ENCODE measurements around the gene ATP11C.

ATP11C gene

DNA sequence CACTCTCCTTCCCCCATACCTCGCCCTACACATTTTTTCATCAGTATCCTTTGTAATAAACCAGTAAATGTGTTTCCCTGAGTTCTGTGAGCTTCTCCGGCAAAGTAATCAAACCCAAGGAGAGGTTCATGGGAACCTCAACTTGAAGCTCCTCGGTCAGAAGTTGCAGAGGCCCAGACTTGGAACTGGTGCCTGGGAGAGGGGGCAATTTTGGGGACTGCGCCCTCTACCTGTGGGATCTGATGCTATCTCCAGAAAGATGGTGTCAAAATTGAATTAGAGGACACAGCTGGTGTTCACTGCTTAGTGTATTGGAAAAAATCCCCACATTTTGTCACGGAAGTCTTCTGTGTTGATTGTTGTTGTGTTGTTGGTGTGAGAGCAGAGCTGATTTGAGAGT is 70.6 kb downstream of the ATP11C start:
- no peak for TF ChIP-seq TAF1 (IDR thresholded peaks at IDR 0.05; ENCODE audit: borderline replicate concordance, insufficient read depth, low read length)
- TF ChIP-seq POLR2AphosphoS5 (IDR thresholded peaks at IDR 0.05; ENCODE audit: low read depth, low read length) = no peak
- TF ChIP-seq, protein P1, sequence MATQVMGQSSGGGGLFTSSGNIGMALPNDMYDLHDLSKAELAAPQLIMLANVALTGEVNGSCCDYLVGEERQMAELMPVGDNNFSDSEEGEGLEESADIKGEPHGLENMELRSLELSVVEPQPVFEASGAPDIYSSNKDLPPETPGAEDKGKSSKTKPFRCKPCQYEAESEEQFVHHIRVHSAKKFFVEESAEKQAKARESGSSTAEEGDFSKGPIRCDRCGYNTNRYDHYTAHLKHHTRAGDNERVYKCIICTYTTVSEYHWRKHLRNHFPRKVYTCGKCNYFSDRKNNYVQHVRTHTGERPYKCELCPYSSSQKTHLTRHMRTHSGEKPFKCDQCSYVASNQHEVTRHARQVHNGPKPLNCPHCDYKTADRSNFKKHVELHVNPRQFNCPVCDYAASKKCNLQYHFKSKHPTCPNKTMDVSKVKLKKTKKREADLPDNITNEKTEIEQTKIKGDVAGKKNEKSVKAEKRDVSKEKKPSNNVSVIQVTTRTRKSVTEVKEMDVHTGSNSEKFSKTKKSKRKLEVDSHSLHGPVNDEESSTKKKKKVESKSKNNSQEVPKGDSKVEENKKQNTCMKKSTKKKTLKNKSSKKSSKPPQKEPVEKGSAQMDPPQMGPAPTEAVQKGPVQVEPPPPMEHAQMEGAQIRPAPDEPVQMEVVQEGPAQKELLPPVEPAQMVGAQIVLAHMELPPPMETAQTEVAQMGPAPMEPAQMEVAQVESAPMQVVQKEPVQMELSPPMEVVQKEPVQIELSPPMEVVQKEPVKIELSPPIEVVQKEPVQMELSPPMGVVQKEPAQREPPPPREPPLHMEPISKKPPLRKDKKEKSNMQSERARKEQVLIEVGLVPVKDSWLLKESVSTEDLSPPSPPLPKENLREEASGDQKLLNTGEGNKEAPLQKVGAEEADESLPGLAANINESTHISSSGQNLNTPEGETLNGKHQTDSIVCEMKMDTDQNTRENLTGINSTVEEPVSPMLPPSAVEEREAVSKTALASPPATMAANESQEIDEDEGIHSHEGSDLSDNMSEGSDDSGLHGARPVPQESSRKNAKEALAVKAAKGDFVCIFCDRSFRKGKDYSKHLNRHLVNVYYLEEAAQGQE (IDR thresholded peaks at IDR 0.05; ENCODE audit: insufficient read depth in 1 of 2, low read depth in 2 of 2, low read length in 2 of 2) = no peak
- no peak for TF ChIP-seq SIN3A (IDR thresholded peaks at IDR 0.05; ENCODE audit: borderline replicate concordance, insufficient read depth, low read length)
- TF ChIP-seq FOXP2 (optimal IDR thresholded peaks at IDR 0.05; ENCODE audit: borderline replicate concordance, extremely low read depth, extremely low read length, insufficient read depth) = no peak

DNA sequence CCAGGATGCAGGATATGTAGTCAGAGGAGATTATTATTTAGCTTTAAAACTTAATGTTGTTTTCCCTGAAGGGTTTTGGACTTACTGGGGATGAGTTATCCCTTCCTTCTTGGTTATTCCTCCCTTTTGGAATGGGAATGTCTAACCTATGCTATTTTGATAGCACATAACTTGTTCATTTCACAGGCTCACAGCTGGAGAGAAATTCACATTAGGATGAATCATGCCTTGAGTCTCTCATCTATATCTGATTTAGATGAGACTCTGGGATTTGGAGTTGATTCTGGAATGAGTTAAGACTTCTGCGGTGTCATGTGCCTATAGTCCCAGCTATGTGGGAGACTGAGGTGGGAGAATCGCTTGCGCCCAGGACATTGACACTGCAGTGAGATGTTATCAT is 81.1 kb downstream of the ATP11C start:
- no peak for TF ChIP-seq SIN3A (IDR thresholded peaks at IDR 0.05; ENCODE audit: borderline replicate concordance, insufficient read depth, low read length)
- no peak for TF ChIP-seq FOXP2 (optimal IDR thresholded peaks at IDR 0.05; ENCODE audit: borderline replicate concordance, extremely low read depth, extremely low read length, insufficient read depth)
- no peak for TF ChIP-seq TAF1 (IDR thresholded peaks at IDR 0.05; ENCODE audit: borderline replicate concordance, insufficient read depth, low read length)
- TF ChIP-seq POLR2AphosphoS5 (IDR thresholded peaks at IDR 0.05; ENCODE audit: low read depth, low read length) = no peak
- TF ChIP-seq, protein P1 (IDR thresholded peaks at IDR 0.05; ENCODE audit: insufficient read depth in 1 of 2, low read depth in 2 of 2, low read length in 2 of 2) = no peak

DNA sequence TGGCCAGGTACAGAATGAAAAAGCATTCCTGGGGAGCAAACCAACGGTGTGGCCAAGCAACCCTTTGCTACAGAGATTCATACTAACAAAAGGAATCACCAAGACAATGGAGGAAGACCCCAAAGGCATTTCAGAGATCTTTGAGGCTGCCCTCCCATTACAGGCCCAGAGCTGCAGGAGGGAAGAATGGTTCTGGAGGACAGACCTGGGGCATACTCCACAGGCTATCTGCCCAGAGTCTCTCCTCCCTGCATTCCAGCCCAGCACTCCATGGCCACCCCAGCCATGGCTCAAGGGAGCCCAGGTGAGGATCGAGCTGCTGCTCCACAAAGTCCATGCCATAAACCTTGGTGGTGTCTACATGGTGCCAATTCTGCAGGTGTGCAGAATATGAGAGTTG is 81.9 kb downstream of the ATP11C start:
- TF ChIP-seq TAF1 (IDR thresholded peaks at IDR 0.05; ENCODE audit: borderline replicate concordance, insufficient read depth, low read length) = no peak
- TF ChIP-seq FOXP2 (optimal IDR thresholded peaks at IDR 0.05; ENCODE audit: borderline replicate concordance, extremely low read depth, extremely low read length, insufficient read depth) = no peak
- TF ChIP-seq, protein P1 (IDR thresholded peaks at IDR 0.05; ENCODE audit: insufficient read depth in 1 of 2, low read depth in 2 of 2, low read length in 2 of 2) = no peak
- TF ChIP-seq POLR2AphosphoS5 (IDR thresholded peaks at IDR 0.05; ENCODE audit: low read depth, low read length) = no peak
- no peak for TF ChIP-seq SIN3A (IDR thresholded peaks at IDR 0.05; ENCODE audit: borderline replicate concordance, insufficient read depth, low read length)

DNA sequence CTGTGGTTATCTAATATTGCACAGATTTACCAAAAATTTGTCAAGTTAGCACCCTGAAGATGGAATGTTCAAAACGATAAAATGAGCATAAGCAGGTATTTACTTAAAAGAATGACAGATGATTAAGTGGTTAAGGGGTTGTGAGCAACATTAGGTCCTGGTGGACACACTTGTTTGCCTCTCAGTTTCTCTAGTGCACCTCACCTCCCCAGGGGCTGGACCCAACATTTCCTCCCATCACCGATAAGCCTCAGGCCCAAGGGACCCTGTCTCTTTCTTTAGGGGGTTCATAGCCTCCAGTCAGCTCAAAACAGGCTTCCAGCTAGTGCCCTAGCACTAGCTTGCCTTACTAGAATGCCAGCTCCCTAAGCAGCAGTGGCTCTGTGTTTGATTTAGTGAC is 88.0 kb downstream of the ATP11C start:
- TF ChIP-seq POLR2AphosphoS5 (IDR thresholded peaks at IDR 0.05; ENCODE audit: low read depth, low read length) = no peak
- TF ChIP-seq, protein P1 (IDR thresholded peaks at IDR 0.05; ENCODE audit: insufficient read depth in 1 of 2, low read depth in 2 of 2, low read length in 2 of 2) = no peak
- no peak for TF ChIP-seq FOXP2 (optimal IDR thresholded peaks at IDR 0.05; ENCODE audit: borderline replicate concordance, extremely low read depth, extremely low read length, insufficient read depth)
- no peak for TF ChIP-seq TAF1 (IDR thresholded peaks at IDR 0.05; ENCODE audit: borderline replicate concordance, insufficient read depth, low read length)
- no peak for TF ChIP-seq SIN3A (IDR thresholded peaks at IDR 0.05; ENCODE audit: borderline replicate concordance, insufficient read depth, low read length)

DNA sequence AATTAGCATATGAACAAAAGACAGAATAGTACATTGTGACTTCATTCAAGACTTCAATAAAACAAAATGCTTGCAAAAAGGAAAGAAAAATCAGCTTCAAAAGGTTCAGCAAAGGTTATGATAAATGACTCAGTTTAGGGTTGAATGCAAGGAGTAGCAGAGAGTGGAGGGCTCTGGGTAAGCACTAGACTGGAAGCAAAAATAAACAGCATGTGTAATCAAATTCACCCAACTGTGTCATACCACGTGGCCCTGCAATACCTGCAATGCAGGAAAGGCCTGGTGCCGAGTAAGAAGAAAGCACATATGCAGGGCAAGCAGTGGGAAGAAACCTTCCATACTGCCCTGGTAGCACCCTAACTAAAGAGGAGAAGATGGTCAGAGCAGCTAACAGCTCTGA is 88.7 kb downstream of the ATP11C start:
- TF ChIP-seq, protein P1 (IDR thresholded peaks at IDR 0.05; ENCODE audit: insufficient read depth in 1 of 2, low read depth in 2 of 2, low read length in 2 of 2) = no peak
